Kidney (tissue), 14 donors: ENCODE measurements around the gene TSPAN32. TPM values are rescaled to one million over a fixed set of nuclear protein-coding genes. Genes with fewer than 3 reads are reported as not detected.
A peak's percentile ranks its signal among the peaks of the same experiment; 100 is the strongest.

Source experiments
- DNase-seq, 5 donors: peaks; one replicate each; pipeline ENCODE4 v3.0.0-alpha.2; 2013 to 2020
- FAIRE-seq: peaks from 2 replicates; lab custom pipeline; 2012; peaks lifted over from hg19 to GRCh38; lab: Jason Lieb, UNC
- H3K27ac ChIP-seq, 2 donors: one replicate each; pipeline ENCODE4 v1.7.0; 2013; ENCODE audit warnings: low read depth in 2 of 2, low read length in 2 of 2, inconsistent platforms in 1 of 2
- H3K27me3 ChIP-seq: one replicate; pipeline ENCODE4 v1.7.1; 2013; ENCODE audit warnings: low read length, inconsistent platforms; ENCODE audit not compliant: control insufficient read depth, insufficient read depth
- H3K36me3 ChIP-seq, 3 donors: one replicate each; pipeline versions ENCODE4 v1.7.0 to v1.7.1; 2013; ENCODE audit warnings: low read length in 3 of 3, control low read depth in 1 of 3, inconsistent platforms in 1 of 3; ENCODE audit not compliant: insufficient read depth in 3 of 3, control insufficient read depth in 2 of 3
- H3K4me1 ChIP-seq, 3 donors: one replicate each; pipeline versions ENCODE4 v1.7.0 to v1.7.1; 2013; ENCODE audit warnings: low read length in 3 of 3, inconsistent platforms in 1 of 3, low read depth in 1 of 3; ENCODE audit not compliant: control insufficient read depth in 2 of 3, insufficient read depth in 2 of 3
- H3K4me3 ChIP-seq, 3 donors: one replicate each; pipeline versions ENCODE4 v1.7.0 to v1.8.1; 2013; ENCODE audit warnings: low read length in 3 of 3, control low read depth in 1 of 3, inconsistent platforms in 1 of 3
- H3K9ac ChIP-seq, 3 donors: one replicate each; pipeline versions ENCODE4 v1.7.0 to v1.7.1; 2013; ENCODE audit warnings: low read length in 3 of 3, control low read depth in 1 of 3, inconsistent platforms in 1 of 3
- H3K9me3 ChIP-seq, 3 donors: one replicate each; pipeline versions ENCODE4 v1.7.0 to v1.7.1; 2013; ENCODE audit warnings: low read length in 3 of 3, control low read depth in 1 of 3, inconsistent platforms in 1 of 3; ENCODE audit not compliant: control insufficient read depth in 2 of 3, insufficient read depth in 1 of 3
- intact Hi-C: fragments of 100-400 bp; cut with DNase I; formaldehyde crosslinking; loops from one replicate; pipeline ENCODE4 v1.11.1; 2022
- polyA plus RNA-seq: library from polyadenylated mRNA; stranded (reverse); fragments of 350-450 nt; fragmentation: Illumina TruSeq; extraction: RNeasy Lipid Tissue Mini Kit (QIAGEN cat#74804); gene quantifications from one replicate; pipeline ENCODE4 v1.2.3, GENCODE V29; 2014; ENCODE audit warnings: low read depth, low replicate concordance; ENCODE audit not compliant: insufficient read depth
- total RNA-seq: library from RNA; stranded (reverse); fragmentation: NEBNext Ultra II Directional; extraction: Animal tissue kit (Norgen Biotek cat#: 25700); gene quantifications from one replicate; pipeline ENCODE4 v1.2.1, GENCODE V29; 2021
- TF ChIP-seq, protein P1 (sequence below): IDR thresholded peaks from 3 replicates; pipeline ENCODE4 v1.5.1; 2012; ENCODE audit warnings: mild to moderate bottlenecking, moderate library complexity, borderline replicate concordance; ENCODE audit not compliant: insufficient read depth; ENCODE audit errors: extremely low read depth
- donor health status: control.
- donor health status: control.
- donor health status: control.
- donor health status: control.
- donor health status: control.
- donor health status: DM: yes; HTN: yes; CAD: no.
- donor health status: Normal renal cell carcinoma (clear cell type).

The TSPAN32 gene
- total and polyA plus RNA-seq, 2 donors from 2014 or later: 0.75 to 6.1 TPM

DNA sequence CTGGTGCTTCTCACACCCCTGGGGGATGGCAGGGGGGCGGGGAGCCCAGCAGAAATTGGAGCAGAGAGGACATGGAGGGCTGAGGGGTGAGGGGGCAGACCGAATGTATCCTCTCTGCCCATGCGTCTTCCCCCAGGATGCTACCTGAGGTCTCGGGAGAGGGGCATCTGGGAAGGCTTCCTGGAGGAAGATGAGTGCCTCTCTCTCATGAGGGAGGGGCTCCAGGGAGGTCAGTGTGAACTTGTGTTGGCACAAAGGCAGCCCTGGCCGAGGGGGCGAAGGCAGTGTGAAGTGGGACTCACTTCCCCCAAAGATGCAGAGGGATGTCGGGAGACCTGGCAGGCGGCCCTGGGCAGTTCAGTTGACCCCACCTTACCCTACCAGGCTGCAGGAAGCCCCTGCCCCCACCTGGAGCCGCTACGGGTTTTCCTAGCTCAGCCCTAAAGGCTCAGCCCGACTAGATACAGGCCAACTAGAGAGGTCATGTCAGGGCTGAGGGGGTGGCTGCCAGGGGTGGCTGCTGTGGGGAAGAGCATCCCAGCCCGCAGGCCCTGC is 41.8 kb upstream of the TSPAN32 start:
- Histone ChIP-seq H3K27me3 (no peaks in the 10 kb centered on the region), H3K27ac (no peak overlapping the region), H3K9me3 (no peaks in the 10 kb centered on the region), H3K36me3 (no peaks in the 10 kb centered on the region), H3K4me1 (peaks cover 0 to 7% (median 5%) of the 10 kb centered on the region in 3 donors), H3K9ac (no peak overlapping the region), H3K4me3 (no peak overlapping the region)
- FAIRE-seq (no peak), DNase-seq (no peak)
- TF ChIP-seq, protein P1, sequence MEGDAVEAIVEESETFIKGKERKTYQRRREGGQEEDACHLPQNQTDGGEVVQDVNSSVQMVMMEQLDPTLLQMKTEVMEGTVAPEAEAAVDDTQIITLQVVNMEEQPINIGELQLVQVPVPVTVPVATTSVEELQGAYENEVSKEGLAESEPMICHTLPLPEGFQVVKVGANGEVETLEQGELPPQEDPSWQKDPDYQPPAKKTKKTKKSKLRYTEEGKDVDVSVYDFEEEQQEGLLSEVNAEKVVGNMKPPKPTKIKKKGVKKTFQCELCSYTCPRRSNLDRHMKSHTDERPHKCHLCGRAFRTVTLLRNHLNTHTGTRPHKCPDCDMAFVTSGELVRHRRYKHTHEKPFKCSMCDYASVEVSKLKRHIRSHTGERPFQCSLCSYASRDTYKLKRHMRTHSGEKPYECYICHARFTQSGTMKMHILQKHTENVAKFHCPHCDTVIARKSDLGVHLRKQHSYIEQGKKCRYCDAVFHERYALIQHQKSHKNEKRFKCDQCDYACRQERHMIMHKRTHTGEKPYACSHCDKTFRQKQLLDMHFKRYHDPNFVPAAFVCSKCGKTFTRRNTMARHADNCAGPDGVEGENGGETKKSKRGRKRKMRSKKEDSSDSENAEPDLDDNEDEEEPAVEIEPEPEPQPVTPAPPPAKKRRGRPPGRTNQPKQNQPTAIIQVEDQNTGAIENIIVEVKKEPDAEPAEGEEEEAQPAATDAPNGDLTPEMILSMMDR: no peak
- intact Hi-C loops: no loop called here

DNA sequence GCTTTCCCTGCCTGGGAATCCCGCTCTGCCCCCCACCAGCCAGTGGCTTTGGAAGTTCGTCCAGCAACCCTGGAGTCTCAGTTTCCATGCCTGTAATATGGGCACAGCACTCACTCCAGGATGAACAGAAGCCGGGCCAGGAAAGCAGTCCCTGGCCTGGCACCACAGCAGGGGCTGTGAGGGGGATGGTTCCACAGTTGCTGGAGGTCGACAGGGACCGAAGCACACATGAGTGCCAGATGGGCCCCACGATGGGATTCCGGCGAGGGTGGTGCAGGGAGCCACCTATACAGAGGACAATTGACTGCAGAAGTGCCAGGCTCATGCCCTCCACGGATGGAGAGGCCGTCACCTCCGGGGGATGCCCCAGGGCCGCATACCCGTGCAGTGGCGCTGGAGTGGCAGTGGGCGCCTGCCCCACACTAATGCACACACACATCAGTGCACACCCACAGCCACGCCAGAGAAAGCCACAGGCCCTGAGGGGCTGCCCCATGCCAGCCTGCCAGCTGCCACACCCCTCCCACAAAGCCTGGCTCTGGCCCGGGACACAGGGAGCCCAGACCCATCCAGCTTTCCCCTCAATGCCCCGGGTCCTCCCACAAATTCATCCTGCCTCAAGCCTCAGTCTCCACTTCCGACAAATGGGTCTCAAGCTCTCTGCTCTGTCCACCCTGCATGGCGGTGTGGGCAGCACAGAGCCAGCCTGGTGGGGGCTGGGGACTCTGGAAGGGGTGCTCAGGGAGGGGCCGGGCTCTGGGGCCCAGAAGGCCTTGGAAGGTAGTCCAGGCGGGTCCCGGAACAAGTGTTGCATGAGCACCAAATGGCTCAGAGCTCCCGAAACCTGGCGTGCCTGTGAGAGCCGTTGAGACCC is 41.1 kb upstream of the TSPAN32 start:
- no peak overlapping the region for H3K27ac ChIP-seq
- FAIRE-seq (no peak), DNase-seq (peak in 1 of 5 donors; percentile 66)
- H3K4me3 ChIP-seq: no peak overlapping the region
- H3K36me3 ChIP-seq: no peaks in the 10 kb centered on the region
- TF ChIP-seq, protein P1: no peak
- no peak overlapping the region for H3K9ac ChIP-seq
- intact Hi-C loops: no loop called here
- H3K27me3 ChIP-seq: no peaks in the 10 kb centered on the region
- H3K4me1 ChIP-seq: peaks cover 0 to 7% (median 5%) of the 10 kb centered on the region in 3 donors
- no peaks in the 10 kb centered on the region for H3K9me3 ChIP-seq

DNA sequence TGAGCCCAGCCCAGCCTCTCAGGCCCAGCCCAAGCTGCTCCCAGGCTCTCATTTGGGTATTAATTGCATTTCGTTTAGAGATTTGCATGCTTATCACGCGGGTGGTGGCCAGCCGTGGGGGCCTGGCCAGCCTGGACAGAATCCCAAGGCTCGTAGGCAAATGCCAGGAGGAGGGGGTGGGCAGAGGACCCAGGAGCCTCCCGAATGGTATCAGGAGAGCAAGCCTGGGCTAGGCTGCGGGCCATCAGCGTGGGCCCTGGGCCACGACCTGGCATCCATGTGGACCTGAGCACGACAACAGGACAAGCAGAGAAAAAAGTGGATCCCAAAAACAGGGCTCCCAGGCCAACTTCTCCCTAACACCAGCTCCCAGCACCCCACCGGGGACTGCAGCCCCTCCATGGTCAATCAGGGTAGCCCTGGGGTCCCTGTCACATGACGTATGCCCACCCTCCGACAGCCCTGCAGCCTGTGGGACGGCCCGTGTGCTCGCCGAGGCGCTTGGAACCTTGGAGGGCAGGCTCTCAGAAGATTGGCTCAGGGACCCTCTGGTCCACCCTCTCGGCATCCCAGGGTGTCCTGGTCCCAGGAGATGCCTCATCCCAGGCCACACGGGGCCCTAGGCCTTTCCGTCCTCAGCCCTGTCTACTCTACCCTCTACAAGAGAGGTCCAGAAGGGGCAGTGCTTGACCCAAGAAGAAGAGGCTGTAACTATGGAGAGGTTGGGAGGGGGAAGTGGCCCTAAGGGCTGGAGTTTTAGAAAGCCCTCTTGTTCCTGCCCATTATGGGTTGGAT is 40.2 kb upstream of the TSPAN32 start:
- no peak for DNase-seq
- Histone ChIP-seq H3K27me3 (no peaks in the 10 kb centered on the region), H3K4me3 (no peak overlapping the region), H3K9me3 (no peaks in the 10 kb centered on the region), H3K36me3 (no peaks in the 10 kb centered on the region), H3K27ac (no peak overlapping the region), H3K9ac (no peak overlapping the region), H3K4me1 (peaks cover 0 to 4% (median 2%) of the 10 kb centered on the region in 3 donors)
- intact Hi-C loops: no loop called here
- no peak for FAIRE-seq
- TF ChIP-seq, protein P1: no peak
